RWPE2 (cell line): ENCODE results near the gene TRAF1.

Experiments
- ATAC-seq: fragments of 200-7000 bp; cut with Tn5 transposase; 3 replicates; pipeline ENCODE4 v1.9.1; 2021; ENCODE audit warnings: low read depth
- DNase-seq: peaks from one replicate; pipeline ENCODE4 v3.0.0-alpha.2; 2020; ENCODE audit warnings: low spot score
- H3K27ac ChIP-seq: fragments of 450-650 bp; 2 replicates; pipeline ENCODE4 v1.5.1; 2017; ENCODE audit warnings: mild to moderate bottlenecking; ENCODE audit not compliant: poor library complexity, severe bottlenecking
- H3K27me3 ChIP-seq: fragments of 250-450 bp; sonication (Bioruptor Pico); 2 replicates; pipeline ENCODE4 v1.5.1; 2021; ENCODE audit warnings: mild to moderate bottlenecking, moderate library complexity; ENCODE audit not compliant: insufficient read depth, poor library complexity, severe bottlenecking
- H3K36me3 ChIP-seq: fragments of 250-450 bp; sonication (Bioruptor Pico); 2 replicates; pipeline ENCODE4 v1.5.1; 2020; ENCODE audit warnings: low read depth, mild to moderate bottlenecking, moderate library complexity
- H3K4me1 ChIP-seq: fragments of 250-450 bp; sonication (Bioruptor Pico); 2 replicates; pipeline ENCODE4 v1.5.1; 2021; ENCODE audit warnings: mild to moderate bottlenecking, moderate library complexity; ENCODE audit not compliant: insufficient read depth, poor library complexity, severe bottlenecking
- H3K4me3 ChIP-seq: fragments of 250-450 bp; sonication (Bioruptor Pico); 2 replicates; pipeline ENCODE4 v1.5.1; 2021; ENCODE audit warnings: mild to moderate bottlenecking, moderate library complexity; ENCODE audit not compliant: severe bottlenecking
- H3K9me3 ChIP-seq: fragments of 250-450 bp; sonication (Bioruptor Pico); 2 replicates; pipeline ENCODE4 v1.5.1; 2021; ENCODE audit warnings: mild to moderate bottlenecking, moderate library complexity; ENCODE audit not compliant: severe bottlenecking
- CTCF ChIP-seq: fragments of 450-650 bp; IDR thresholded peaks from one replicate; pipeline ENCODE4 v1.5.1; 2017; ENCODE audit warnings: mild to moderate bottlenecking, moderate library complexity; ENCODE audit not compliant: poor library complexity, severe bottlenecking

The TRAF1 gene

GRCh38 chr9:120970244-120970643 lies 43.6 kb upstream of the TRAF1 start:
- Histone ChIP-seq H3K9me3 (no peaks in the 10 kb centered on the region), H3K27me3 (no peaks in the 10 kb centered on the region), H3K27ac (no peak overlapping the region), H3K4me1 (no peaks in the 10 kb centered on the region), H3K4me3 (no peak overlapping the region), H3K36me3 (no peaks in the 10 kb centered on the region)
- no peak for DNase-seq
- ATAC-seq, result no peak
- no peak for TF ChIP-seq CTCF

- ATAC-seq, result no peak
- no peak for TF ChIP-seq CTCF
- no peaks in the 10 kb centered on the region for H3K27me3 ChIP-seq
Observed at GRCh38 chr9:120966013-120966369, 39.4 kb upstream of the TRAF1 start.

GRCh38 chr9:120965344-120966012 lies 38.9 kb upstream of the TRAF1 start:
- no peak for TF ChIP-seq CTCF
- Histone ChIP-seq H3K4me1 (no peaks in the 10 kb centered on the region), H3K36me3 (no peaks in the 10 kb centered on the region), H3K27me3 (no peaks in the 10 kb centered on the region), H3K4me3 (no peak overlapping the region), H3K27ac (no peak overlapping the region), H3K9me3 (no peaks in the 10 kb centered on the region)
- DNase-seq, result no peak
- no peak for ATAC-seq

More at GRCh38 chr9:120966013-120966369, 39.4 kb upstream of the TRAF1 start:
- H3K4me1 ChIP-seq, result no peaks in the 10 kb centered on the region
- no peaks in the 10 kb centered on the region for H3K9me3 ChIP-seq
- H3K4me3 ChIP-seq, result no peak overlapping the region
- no peaks in the 10 kb centered on the region for H3K36me3 ChIP-seq
- no peak overlapping the region for H3K27ac ChIP-seq
- DNase-seq, result no peak

GRCh38 chr9:120961936-120962335 lies 35.3 kb upstream of the TRAF1 start:
- Histone ChIP-seq H3K27me3 (no peaks in the 10 kb centered on the region), H3K36me3 (no peaks in the 10 kb centered on the region), H3K27ac (no peak overlapping the region), H3K9me3 (no peaks in the 10 kb centered on the region), H3K4me3 (no peak overlapping the region), H3K4me1 (no peaks in the 10 kb centered on the region)
- DNase-seq (no peak), ATAC-seq (no peak)
- TF ChIP-seq CTCF, result no peak

GRCh38 chr9:120960001-120960400 lies 33.4 kb upstream of the TRAF1 start:
- Histone ChIP-seq H3K4me3 (no peak overlapping the region), H3K27ac (no peak overlapping the region), H3K9me3 (no peaks in the 10 kb centered on the region), H3K4me1 (no peaks in the 10 kb centered on the region), H3K36me3 (no peaks in the 10 kb centered on the region), H3K27me3 (no peaks in the 10 kb centered on the region)
- TF ChIP-seq CTCF, result no peak
- ATAC-seq (no peak), DNase-seq (no peak)
